KG1 (cell line): ENCODE data around the gene PSMA4.
"Not testable (repeated sequence)": the region's sequence is repeated elsewhere in the genome, so short reads cannot be mapped to it uniquely, and the experiment has no call there.

Experiments
- DNase-seq: peaks from one replicate; lab custom pipeline; 2025; lab: John Stamatoyannopoulos, UW

The PSMA4 gene

GRCh38 chr15:78540141-78540870 is at the start of gene PSMA4:
TSS of gene PSMA4 (plus strand) at chr15:78540444. CDS start at chr15:78541928, 1,484 bp downstream.
- DNase-seq: peak; percentile 87

DNA sequence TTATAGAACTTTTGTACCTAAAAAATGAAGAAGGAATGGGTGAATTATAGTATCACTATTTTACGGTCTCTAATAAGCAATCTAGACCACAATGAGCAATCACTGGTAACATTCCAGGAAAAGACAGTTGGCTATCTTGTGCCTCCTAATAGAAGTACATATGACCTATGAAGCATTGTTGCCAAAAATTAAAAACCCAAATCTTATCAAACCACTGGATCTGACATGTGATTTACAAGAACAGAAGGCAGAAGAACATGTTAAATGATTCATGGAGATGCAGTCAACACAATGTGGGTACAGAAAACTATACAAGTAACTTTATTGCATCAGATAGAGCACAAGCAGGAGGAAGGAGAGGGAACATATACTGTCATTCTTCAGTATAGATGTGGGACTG is 47.4 kb upstream of the PSMA4 start:
- no peak for DNase-seq

DNA sequence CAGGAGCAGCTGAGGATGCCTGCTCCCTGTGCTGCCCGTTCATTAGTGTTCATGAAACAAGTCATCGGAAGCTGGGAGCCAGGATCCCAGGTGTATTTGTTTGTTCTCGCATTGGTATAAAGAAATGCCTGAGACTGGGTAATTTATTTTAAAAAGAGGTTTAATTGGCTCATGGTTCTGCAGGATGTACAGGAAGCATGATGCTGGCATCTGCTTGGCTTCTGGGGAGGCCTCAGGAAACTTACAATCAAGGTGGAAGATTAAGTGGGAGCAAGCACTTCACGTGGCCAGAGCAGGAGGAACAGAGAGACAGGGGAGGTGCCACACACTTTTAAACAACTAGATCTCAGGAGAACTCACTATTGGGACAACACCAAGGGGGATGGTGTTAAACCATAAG is 38.4 kb upstream of the PSMA4 start:
- no peak for DNase-seq

GRCh38 chr15:78502641-78503040 is 37.6 kb upstream of the PSMA4 start:
- no peak for DNase-seq

- peak; percentile 53 for DNase-seq
Measured at GRCh38 chr15:78506971-78507830, 33.0 kb upstream of the PSMA4 start, which contains the start of gene HYKK. TSS of gene HYKK (plus strand) at chr15:78507577. CDS start at chr15:78513089, 5,512 bp downstream.

DNA sequence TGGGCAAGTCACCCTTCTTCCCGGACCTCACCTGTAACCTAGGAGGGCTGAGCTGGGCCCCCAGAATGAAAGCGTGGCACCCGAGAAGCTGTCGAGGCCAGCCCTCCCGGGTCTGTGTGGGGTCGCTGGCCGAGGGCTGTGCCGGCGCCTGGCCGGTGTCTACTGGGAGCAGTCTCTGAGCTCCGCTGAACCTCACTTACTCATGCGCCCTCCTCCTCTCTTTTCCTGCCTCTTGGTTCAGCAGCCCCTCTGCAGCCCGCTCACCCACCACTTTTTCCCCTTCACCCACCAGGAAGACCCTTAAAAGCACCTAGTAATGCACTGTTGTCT is 32.4 kb upstream of the PSMA4 start:
- no peak for DNase-seq

DNA sequence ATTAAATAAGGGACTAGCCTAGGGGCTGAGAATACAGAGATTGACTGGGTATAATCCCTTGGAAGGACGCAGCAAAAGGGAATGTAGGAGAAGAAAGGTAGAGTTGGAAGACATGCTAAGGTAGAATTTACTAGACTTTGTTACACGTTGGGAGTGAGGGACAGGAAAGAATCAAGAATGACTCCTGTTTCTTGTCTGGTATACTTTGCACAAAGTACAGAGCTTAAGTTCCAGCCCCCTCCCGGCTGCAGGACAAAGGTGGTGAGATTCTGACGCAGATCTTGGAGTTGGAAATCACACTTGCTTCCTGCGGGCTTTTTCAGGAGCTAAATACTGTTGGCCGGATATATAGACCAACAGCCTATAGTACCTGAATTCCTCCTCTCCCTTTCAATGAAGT is 32.0 kb upstream of the PSMA4 start:
- no peak for DNase-seq

DNA sequence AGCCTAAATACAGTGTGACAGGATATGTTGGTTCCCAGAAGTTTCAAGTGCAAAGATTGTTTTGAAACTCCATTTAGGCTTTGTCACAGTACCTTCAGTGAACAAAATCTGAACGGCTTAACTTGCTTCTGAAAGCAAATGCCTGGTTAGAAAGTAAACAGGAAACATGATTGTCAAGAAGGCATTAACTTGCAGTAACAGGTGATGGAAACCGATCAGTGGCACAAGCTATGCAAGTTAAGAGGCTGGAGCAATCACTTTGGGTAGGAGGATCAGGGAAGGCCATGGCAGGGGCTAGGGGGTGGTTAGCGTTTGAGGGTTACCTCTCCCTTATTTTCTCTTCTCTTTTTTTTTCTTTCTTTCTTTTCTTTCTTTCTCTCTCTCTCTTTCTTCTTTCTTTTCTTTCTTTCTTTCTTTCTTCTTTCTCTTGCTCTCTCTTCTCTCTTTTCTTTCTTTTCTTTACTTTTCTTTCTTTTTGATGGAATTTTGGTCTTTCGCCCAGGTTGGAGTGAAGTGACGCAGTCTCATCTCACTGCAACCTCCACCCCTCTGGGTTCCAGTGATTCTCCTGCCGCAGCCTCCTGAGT is 30.4 kb upstream of the PSMA4 start:
- no peak for DNase-seq

- DNase-seq: not testable (repeated sequence)
Measured at GRCh38 chr15:78520035-78520434, 20.2 kb upstream of the PSMA4 start.

DNA sequence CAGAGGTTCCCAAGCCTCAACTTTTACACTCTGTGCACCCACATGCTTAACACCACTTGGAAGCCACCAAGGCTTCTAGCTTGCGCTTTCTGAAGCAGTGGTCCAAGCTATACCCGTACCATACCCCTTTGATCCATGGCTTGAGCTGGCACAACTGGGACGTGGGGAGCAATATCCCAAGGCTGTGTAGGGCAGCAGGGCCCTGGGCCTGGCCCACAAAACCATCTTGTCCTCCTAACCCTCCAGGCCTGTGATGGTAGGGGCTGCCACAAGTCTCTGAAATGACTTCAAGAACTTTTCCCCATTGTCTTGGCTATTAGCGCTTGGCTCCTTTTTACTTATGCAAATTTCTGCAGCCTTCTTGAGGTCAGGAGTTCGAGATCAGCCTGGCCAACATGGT is 16.0 kb upstream of the PSMA4 start:
- no peak for DNase-seq

DNA sequence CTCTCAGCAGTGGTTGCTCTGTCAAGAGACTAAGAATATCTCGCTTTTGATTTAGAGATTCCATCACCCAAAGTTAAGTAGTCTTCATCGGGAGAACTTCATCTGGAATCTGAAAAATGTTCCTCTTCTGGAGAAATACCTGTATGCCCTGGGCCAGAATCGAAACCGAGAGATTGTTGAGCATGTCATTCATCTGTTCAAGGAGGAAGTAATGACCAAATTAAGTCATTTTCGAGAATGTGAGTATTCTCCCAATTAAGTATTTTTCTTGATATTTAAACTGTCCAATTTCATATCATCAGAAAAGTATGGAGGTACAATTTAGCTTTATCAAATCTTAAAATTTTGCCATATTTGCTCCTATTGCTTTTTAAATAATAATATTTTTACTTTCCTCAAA is 12.9 kb upstream of the PSMA4 start:
- DNase-seq: no peak

- DNase-seq: no peak
Measured at GRCh38 chr15:78533331-78533730, 6.9 kb upstream of the PSMA4 start.

- DNase-seq: no peak
Measured at GRCh38 chr15:78536134-78536533, 4.1 kb upstream of the PSMA4 start.

DNA sequence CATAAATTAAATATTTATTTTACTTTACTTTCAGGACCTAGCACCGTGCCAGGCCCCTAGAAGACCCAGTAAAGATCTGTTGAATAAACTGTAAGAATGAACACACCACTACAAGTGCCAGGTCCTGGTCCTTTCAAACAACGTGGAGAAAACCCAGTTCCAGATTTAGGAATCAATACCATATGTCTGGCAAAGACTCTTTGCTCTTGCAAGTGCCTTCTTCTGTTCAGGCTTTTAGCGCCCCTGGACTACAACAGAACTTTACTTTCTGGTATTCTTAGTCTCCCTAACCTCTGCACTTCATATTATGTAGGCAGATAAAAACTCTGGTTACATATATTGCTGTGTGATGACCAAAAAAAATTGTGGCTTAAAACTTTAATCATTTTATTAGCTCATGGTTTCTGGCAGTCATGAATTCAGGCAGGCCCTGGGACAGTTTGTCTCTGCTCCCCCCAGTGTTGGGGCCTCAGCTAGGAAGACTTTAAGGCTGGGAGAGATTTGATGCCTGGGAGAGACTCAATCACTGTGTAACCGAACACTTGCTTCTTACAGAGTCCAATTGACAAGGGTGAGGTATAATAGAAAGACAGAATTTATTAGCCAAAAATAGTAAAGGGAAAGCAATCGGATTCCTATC is 2.9 kb upstream of the PSMA4 start:
- no peak for DNase-seq

DNA sequence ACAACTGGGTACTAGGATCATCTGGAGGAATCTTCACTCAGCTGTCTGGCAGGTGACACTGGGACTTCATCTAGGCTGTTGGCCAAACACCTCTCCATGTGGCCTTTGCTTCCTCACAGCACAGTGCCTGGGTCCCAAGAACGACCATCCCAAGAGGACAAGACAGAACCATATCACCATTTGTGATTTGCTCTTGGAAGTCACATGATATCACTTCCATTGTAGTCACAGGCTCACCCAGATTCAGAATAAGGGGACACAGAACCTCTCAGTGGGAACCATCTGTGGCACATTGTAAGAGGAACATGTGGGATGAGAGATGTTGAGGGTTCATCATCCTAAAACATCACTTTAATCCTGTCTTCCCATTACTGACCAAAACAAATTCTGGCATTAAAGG is 1.9 kb upstream of the PSMA4 start:
- DNase-seq: no peak

GRCh38 chr15:78539464-78540140 is 642 bp upstream of the PSMA4 start:
- not testable (repeated sequence) for DNase-seq

GRCh38 chr15:78540871-78541743 is 863 bp downstream of the PSMA4 start:
- DNase-seq: no peak

DNA sequence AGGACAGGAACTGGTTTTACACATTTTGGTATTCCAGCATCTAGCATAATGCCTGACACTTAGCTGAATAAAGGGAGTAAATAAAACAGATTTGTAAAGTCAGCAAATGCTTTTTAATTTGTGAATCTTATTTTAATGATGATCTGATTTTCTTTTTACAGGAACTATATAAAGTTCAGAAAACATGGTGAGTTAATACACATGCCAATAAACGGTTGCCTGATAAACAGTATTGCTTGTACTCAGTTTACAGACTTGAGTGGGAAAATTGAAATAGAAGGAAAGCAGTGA is 1.4 kb downstream of the PSMA4 start:
- no peak for DNase-seq

GRCh38 chr15:78542647-78543046 is 2.4 kb downstream of the PSMA4 start:
- DNase-seq: no peak

GRCh38 chr15:78550194-78550593 is 9.9 kb downstream of the PSMA4 start:
- no peak for DNase-seq

DNA sequence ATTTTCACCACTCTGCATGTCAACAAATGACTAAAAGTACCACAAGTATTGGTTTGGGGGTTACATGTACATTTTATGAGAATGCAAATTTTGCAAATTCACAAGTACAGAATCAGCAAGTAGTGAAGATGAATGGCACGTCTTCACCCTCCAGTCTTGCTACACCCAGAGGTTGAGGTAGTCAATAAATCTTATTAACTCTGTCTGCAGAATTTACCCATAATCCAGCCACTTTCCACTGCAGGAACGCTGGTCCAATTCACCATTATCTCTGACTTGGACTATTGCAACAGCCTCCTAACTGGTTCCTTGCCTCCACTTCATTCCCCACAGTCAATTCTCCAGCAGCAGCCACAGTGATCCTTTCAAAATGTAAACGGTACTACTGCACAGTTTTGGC is 10.6 kb downstream of the PSMA4 start:
- DNase-seq: no peak
